IPS-20b (cell line): ENCODE results near the gene SMG5.
"Not testable (repeated sequence)": the region's sequence is repeated elsewhere in the genome, so short reads cannot be mapped to it uniquely, and the experiment has no call there.

Source experiments
- H3K27ac ChIP-seq: one replicate; pipeline ENCODE4 v1.5.1; 2013; ENCODE audit warnings: low read length
- H3K27me3 ChIP-seq: 2 replicates; pipeline ENCODE4 v1.6.1; 2013; ENCODE audit warnings: mild to moderate bottlenecking, low read length, inconsistent platforms; ENCODE audit not compliant: insufficient read depth
- H3K36me3 ChIP-seq: 2 replicates; pipeline ENCODE4 v1.6.1; 2013; ENCODE audit warnings: low read depth, mild to moderate bottlenecking, inconsistent platforms, low read length, moderate library complexity; ENCODE audit not compliant: insufficient read depth
- H3K4me1 ChIP-seq: 2 replicates; pipeline ENCODE4 v1.6.1; 2013; ENCODE audit warnings: mild to moderate bottlenecking, control low read depth, inconsistent platforms, low read length, moderate library complexity; ENCODE audit not compliant: insufficient read depth
- H3K4me3 ChIP-seq: 2 replicates; pipeline ENCODE4 v1.5.1; 2013; ENCODE audit warnings: mild to moderate bottlenecking, low read length, inconsistent platforms
- H3K9ac ChIP-seq: 2 replicates; pipeline ENCODE4 v1.6.1; 2013; ENCODE audit warnings: low read depth, mild to moderate bottlenecking, inconsistent platforms, low read length, moderate library complexity
- H3K9me3 ChIP-seq: 2 replicates; pipeline ENCODE4 v1.6.1; 2013; ENCODE audit warnings: mild to moderate bottlenecking, low read depth, low read length, inconsistent platforms; ENCODE audit not compliant: insufficient read depth

Gene SMG5, protein sequence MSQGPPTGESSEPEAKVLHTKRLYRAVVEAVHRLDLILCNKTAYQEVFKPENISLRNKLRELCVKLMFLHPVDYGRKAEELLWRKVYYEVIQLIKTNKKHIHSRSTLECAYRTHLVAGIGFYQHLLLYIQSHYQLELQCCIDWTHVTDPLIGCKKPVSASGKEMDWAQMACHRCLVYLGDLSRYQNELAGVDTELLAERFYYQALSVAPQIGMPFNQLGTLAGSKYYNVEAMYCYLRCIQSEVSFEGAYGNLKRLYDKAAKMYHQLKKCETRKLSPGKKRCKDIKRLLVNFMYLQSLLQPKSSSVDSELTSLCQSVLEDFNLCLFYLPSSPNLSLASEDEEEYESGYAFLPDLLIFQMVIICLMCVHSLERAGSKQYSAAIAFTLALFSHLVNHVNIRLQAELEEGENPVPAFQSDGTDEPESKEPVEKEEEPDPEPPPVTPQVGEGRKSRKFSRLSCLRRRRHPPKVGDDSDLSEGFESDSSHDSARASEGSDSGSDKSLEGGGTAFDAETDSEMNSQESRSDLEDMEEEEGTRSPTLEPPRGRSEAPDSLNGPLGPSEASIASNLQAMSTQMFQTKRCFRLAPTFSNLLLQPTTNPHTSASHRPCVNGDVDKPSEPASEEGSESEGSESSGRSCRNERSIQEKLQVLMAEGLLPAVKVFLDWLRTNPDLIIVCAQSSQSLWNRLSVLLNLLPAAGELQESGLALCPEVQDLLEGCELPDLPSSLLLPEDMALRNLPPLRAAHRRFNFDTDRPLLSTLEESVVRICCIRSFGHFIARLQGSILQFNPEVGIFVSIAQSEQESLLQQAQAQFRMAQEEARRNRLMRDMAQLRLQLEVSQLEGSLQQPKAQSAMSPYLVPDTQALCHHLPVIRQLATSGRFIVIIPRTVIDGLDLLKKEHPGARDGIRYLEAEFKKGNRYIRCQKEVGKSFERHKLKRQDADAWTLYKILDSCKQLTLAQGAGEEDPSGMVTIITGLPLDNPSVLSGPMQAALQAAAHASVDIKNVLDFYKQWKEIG

DNA sequence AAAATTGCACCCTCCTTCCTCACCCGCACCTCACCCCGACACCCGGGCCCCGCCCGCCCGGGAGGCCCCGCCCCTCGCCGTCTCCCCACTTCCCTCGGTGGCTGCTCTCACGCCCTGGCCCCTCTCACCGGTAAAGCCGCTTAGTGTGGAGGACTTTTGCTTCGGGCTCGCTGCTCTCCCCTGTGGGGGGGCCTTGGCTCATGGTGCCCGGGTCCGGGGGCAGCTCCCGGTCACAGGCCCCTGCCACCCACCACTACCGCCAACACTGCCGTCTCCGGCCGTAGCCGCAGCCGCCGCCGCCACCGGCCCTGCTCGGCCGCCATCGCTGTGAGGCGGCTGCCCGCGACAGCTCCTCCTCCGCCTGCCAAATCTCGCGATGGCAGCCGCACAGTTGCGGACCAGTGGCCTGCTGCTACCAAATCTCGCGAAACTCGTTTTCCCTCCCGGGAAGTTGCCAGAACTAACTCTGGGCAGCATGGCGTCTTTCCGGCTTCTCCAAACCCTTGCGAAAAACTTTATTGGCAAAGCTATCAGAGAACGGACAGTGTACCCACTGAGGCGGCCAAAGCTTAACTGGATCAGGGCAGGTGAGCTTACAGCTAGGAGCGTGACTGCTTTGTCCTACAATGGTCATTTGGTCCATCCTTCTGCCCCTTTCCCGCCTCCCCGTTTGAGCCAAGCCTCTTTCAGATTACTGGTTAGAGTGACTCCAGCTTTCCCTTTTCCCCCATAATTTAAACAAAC lies at the start of gene SMG5:
Gene SMG5 (minus strand): TSS at position 347 of the 744 bp plus-strand sequence. CDS start 145 bp downstream, at position 202.
- peak within 1 kb of the TSS; percentile 93 for H3K9ac ChIP-seq
- H3K4me3 ChIP-seq = peak within 1 kb of the TSS; percentile 89
- H3K36me3 ChIP-seq = peaks cover 29% of the 10 kb centered on the region
- peak within 1 kb of the TSS; percentile 92 for H3K27ac ChIP-seq
- H3K27me3 ChIP-seq = no peaks in the 10 kb centered on the region
- peaks cover 14% of the 10 kb centered on the region for H3K4me1 ChIP-seq
- no peaks in the 10 kb centered on the region for H3K9me3 ChIP-seq

DNA sequence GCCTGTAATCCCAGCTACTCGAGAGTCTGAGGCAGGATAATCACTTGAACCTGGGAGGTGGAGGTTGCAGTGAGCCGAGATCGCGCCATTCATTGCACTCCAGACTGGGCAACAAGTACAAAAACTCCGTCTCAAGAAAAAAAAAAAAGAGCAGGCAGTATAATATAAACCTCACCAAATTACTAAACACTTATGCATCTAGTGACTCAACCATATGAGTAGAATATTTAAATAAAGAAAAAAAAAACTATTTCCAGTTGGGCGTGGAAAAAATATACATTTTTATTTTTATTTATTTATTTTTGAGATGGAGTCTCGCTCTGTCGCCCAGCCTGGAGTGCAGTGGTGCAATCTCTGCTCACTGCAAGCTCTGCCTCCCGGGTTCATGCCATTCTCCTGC lies 40.6 kb upstream of the SMG5 start:
- H3K4me3 ChIP-seq = not testable (repeated sequence)
- peaks cover 87% of the 10 kb centered on the region for H3K36me3 ChIP-seq

DNA sequence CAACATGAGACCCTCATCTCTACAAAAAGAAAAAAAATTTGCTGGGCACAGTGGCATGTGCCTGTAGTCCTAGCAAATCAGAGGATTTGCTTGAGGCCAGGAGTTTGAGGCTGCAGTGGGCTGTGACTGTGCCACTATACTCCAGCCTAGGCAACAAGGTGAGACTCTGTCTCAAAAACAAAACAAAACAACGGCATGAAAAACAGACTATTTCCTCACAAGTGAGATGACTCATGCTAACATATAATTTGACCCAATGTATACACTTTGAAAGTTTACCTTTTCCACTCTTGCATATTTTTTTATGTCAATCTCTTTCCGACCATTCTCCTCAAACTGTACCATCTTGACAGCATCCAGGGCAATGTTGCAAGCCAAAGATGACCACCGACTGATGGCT lies 37.9 kb upstream of the SMG5 start:
- H3K36me3 ChIP-seq = peaks cover 98% of the 10 kb centered on the region

More for the DNA sequence above, 40.6 kb upstream of the SMG5 start:
- not testable (repeated sequence) for H3K9me3 ChIP-seq, H3K4me1 ChIP-seq, H3K9ac ChIP-seq, H3K27ac ChIP-seq, H3K27me3 ChIP-seq

DNA sequence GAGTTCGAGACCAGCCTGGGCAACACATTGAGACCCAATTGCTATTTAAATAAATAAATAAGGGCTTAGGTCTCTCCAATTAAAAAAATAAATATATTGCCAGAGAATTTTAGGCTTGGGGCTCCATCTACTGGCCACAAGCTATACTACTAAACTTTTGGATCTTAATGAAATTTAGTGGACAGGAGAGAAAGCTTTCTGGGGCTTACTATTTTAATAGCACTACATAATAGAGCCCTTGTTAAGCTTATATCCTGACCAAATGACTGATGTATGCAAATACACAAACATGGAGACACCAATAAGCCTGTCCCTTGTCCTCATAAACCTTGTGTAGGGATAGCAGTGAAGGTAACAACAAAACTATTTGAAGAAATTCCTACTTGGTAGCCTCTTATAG lies 37.0 kb upstream of the SMG5 start:
- Histone ChIP-seq H3K9me3 (no peaks in the 10 kb centered on the region), H3K4me3 (no peak overlapping the region), H3K9ac (no peak overlapping the region), H3K27ac (no peak overlapping the region), H3K36me3 (peaks cover 98% of the 10 kb centered on the region), H3K4me1 (no peaks in the 10 kb centered on the region), H3K27me3 (no peaks in the 10 kb centered on the region)

More for the DNA sequence above, 37.9 kb upstream of the SMG5 start:
- H3K9ac ChIP-seq = no peak overlapping the region
- H3K27ac ChIP-seq = no peak overlapping the region
- H3K4me3 ChIP-seq = no peak overlapping the region
- no peaks in the 10 kb centered on the region for H3K27me3 ChIP-seq
- no peaks in the 10 kb centered on the region for H3K9me3 ChIP-seq
- H3K4me1 ChIP-seq = no peaks in the 10 kb centered on the region

DNA sequence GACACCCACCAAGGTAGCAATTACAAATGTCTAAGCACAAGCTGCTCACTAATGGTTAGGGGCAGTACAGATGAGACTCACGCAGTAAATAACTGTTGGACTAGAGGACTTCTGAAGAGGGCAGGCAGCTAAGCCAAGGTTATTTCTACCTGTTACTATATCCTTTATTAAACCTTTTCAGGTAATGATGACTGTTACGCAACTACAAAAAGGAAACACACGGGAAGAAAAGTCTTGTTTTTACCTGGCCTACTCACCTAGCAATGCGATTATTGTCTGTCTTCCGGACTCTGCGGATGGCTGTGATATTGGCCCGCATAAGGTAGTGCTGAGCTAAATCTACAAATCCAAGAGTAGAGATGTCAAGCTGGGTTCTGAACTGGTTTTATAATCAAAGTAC lies 34.3 kb upstream of the SMG5 start:
- H3K36me3 ChIP-seq = peaks cover 99% of the 10 kb centered on the region
- H3K9ac ChIP-seq = no peak overlapping the region
- H3K4me3 ChIP-seq = no peak overlapping the region
- no peaks in the 10 kb centered on the region for H3K9me3 ChIP-seq
- H3K4me1 ChIP-seq = no peaks in the 10 kb centered on the region
- no peak overlapping the region for H3K27ac ChIP-seq
- H3K27me3 ChIP-seq = no peaks in the 10 kb centered on the region

DNA sequence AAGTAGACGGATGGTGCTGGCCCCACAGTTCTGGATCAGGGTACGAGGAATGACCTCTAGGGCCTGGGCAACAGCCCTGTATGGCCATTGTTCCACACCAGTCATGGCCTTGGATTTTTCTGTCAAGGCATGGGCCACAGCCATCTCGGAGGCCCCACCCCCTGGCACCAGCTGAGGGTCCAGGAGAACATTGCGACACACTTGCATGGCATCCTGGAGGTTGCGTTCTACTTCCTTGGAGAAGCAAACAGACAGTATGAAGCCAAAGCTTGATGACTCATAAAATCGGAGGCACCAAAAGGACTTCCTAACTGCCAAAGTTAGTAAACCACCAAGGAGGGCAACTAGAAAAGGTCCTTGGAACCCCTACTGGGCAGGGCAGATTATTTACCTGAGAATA lies 28.3 kb upstream of the SMG5 start:
- Histone ChIP-seq H3K27me3 (no peaks in the 10 kb centered on the region), H3K9me3 (no peaks in the 10 kb centered on the region), H3K36me3 (peaks cover 94% of the 10 kb centered on the region), H3K4me1 (no peaks in the 10 kb centered on the region), H3K9ac (no peak overlapping the region), H3K27ac (no peak overlapping the region), H3K4me3 (no peak overlapping the region)

DNA sequence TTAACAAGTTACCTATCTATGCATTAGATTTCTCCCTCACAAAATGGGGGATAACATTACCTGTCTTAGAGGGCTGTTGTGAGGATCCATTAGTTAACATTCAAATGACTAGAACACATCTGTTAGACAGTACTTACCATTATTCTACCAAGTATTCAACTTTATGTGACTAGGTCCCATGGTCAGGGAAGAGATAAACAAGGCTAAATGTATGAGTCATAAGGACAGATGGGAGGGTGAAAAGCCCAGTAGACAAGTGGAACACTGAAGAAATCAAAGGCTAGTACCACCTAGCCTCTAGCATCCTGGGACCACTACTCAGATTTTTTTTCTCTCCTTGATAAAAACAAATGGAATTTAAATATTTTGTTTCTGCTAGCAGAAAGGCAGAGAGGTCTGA lies 25.5 kb upstream of the SMG5 start:
- Histone ChIP-seq H3K27me3 (no peaks in the 10 kb centered on the region), H3K9me3 (no peaks in the 10 kb centered on the region), H3K4me3 (no peak overlapping the region), H3K4me1 (no peaks in the 10 kb centered on the region), H3K9ac (no peak overlapping the region), H3K27ac (no peak overlapping the region), H3K36me3 (peaks cover 78% of the 10 kb centered on the region)

DNA sequence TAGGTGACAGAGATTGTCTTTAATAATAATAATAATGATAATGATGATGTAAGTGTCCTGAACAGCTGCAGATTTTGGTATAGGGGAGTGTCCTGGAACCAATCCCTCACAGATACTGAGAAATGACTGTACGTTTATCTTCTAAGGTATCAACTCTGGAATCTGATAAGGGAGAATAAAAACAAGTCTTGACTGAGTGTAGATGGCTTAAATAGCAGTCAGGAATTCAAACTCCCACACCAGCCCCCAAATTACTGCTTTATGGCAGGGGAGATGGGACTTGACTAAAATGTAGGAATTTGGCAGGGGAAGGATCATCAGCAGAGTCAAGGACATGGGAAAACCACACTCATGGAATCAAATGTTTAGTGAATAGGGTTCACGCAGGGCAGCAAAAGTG lies 22.6 kb upstream of the SMG5 start:
- H3K4me3 ChIP-seq = no peak overlapping the region
- H3K36me3 ChIP-seq = peaks cover 49% of the 10 kb centered on the region
- no peak overlapping the region for H3K27ac ChIP-seq
- no peaks in the 10 kb centered on the region for H3K27me3 ChIP-seq
- no peaks in the 10 kb centered on the region for H3K9me3 ChIP-seq
- no peaks in the 10 kb centered on the region for H3K4me1 ChIP-seq
- no peak overlapping the region for H3K9ac ChIP-seq

DNA sequence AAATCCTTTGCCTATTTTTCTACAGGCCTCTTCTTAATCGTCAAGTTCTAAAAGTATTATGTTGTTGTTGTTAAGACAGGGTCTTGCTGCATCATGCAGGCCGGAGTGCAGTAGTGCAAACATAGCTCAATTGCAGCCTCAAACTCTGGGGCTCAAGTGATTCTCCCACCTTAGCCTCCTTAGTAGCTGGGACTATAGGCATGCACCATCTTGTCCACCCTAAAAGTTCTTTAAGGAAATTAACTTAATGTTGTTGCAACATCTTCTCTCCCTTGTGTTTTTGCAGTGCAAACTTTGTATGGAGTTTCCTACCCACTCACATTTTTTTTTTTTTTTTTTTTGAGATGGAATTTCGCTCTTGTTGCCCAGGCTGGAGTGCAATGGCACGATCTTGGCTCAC lies 20.6 kb upstream of the SMG5 start:
- H3K4me1 ChIP-seq = no peaks in the 10 kb centered on the region
- no peak overlapping the region for H3K27ac ChIP-seq

DNA sequence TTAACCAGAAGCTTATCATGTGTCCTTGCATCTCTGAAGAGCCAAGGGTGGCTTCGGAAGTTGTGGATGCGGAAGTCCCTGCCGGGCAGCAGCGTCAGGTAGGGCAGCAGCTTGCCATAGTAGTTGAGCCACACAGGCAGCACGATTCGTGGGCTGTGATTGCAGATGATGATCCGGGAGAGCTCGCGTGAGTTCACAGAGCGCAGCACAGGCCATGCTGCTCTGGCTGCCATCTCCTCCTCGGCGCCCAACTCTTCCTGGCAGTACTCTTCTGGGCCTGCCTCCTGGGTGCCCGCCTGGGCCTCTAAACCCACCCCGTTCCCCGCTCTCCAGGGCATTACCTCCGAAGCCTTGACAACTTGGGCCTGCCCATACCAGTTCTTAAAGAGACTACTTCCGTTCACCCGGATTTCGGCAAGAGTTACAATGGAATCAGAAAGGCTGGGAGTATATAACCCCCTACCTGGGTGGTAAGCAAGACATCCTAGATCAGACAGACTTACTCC lies 16.3 kb upstream of the SMG5 start, which contains the start of gene VHLL:
Gene VHLL (minus strand): TSS at position 456 of the 506 bp plus-strand sequence. CDS start 118 bp downstream, at position 338.
- Histone ChIP-seq H3K4me1 (no peaks in the 10 kb centered on the region; the same call in 1 of the 2 replicates), H3K36me3 (peaks cover under 1% of the 10 kb centered on the region; the same call in 1 of the 2 replicates), H3K9ac (no peak within 1 kb of the TSS), H3K4me3 (no peak within 1 kb of the TSS), H3K27me3 (no peaks in the 10 kb centered on the region), H3K27ac (no peak within 1 kb of the TSS), H3K9me3 (no peaks in the 10 kb centered on the region)

More for the DNA sequence above, 20.6 kb upstream of the SMG5 start:
- no peaks in the 10 kb centered on the region for H3K27me3 ChIP-seq
- no peak overlapping the region for H3K9ac ChIP-seq
- H3K36me3 ChIP-seq = peaks cover 29% of the 10 kb centered on the region
- no peaks in the 10 kb centered on the region for H3K9me3 ChIP-seq
- H3K4me3 ChIP-seq = no peak overlapping the region
